Right lobe of liver (tissue), 6 donors: ENCODE results near the gene TMEM269. TPM values are rescaled to one million over a fixed set of nuclear protein-coding genes. Genes with fewer than 3 reads are reported as not detected.

Experiments used
- ATAC-seq, 4 donors: fragments of 200-7000 bp; cut with Tn5 transposase; one replicate each; pipeline ENCODE4 v1.9.1; 2020; ENCODE audit warnings: mild to moderate bottlenecking in 4 of 4, moderate library complexity in 4 of 4
- DNase-seq, 3 donors: peaks; one replicate each; pipeline ENCODE4 v3.0.0-alpha.2; 2020
- H3K27ac ChIP-seq, 3 donors: fragments of 200-600 bp; one replicate each; pipeline ENCODE4 v1.8.0; 2022
- H3K27me3 ChIP-seq, 2 donors: fragments of 200-600 bp; one replicate each; pipeline ENCODE4 v1.8.0; 2022
- H3K36me3 ChIP-seq, 4 donors: fragments of 200-600 bp; sonication (generic) in 1 of 4; one replicate each; pipeline versions ENCODE4 v1.5.1 to v1.8.0; 2017 to 2022; ENCODE audit warnings: control low read depth in 1 of 4
- H3K4me1 ChIP-seq, 4 donors: fragments of 200-600 bp; sonication (generic) in 1 of 4; one replicate each; pipeline versions ENCODE4 v1.5.1 to v1.8.0; 2017 to 2022; ENCODE audit warnings: control low read depth in 1 of 4
- H3K4me3 ChIP-seq, 3 donors: fragments of 200-600 bp; one replicate each; pipeline ENCODE4 v1.8.0; 2022
- H3K9me3 ChIP-seq, 4 donors: fragments of 200-600 bp; sonication (generic) in 1 of 4; one replicate each; pipeline versions ENCODE4 v1.5.1 to v1.8.0; 2017 to 2022; ENCODE audit warnings: control low read depth in 1 of 4
- CTCF ChIP-seq, 4 donors: fragments of 200-600 bp in 3 of 4; fragments of 450-650 bp in 1 of 4; IDR thresholded peaks; one replicate each; pipeline versions ENCODE4 v1.5.1 to v1.8.0; 2016 to 2022; ENCODE audit warnings: antibody characterized with exemption in 4 of 4, mild to moderate bottlenecking in 2 of 4
- POLR2A ChIP-seq: fragments of 450-650 bp; IDR thresholded peaks from one replicate; pipeline ENCODE4 v1.6.1; 2017; ENCODE audit warnings: antibody characterized with exemption, mild to moderate bottlenecking
- WGBS: methylation state at CpG from one replicate; pipeline ENCODE4 v1.1.6; 2018; ENCODE audit warnings: low coverage, low lambda C conversion rate; ENCODE audit not compliant: insufficient coverage; ENCODE audit errors: missing lambda C conversion rate; 5-methylcytosine and 5-hydroxymethylcytosine counted together
- intact Hi-C, 2 donors: fragments of 100-400 bp; cut with DNase I; formaldehyde crosslinking; loops; one replicate each; pipeline versions ENCODE4 v1.11.2 to v1.14.1; 2022
- total RNA-seq, 6 experiments: library from RNA; depleted of rRNA in 2 of 6; stranded (reverse); fragments of >200 nt in 2 of 6; fragmentation: NEBNext Ultra II Directional in 3 of 6; extraction: Animal tissue kit (Norgen Biotek cat#: 25700) in 3 of 6; gene quantifications; one replicate each; pipeline versions ENCODE4 v1.1.0 to v1.2.4, GENCODE V29; 2016 to 2023
- donor health status: DM: no; HTN: yes; CAD: no.
- donor health status: DM: no; HTN: no; CAD: no.
- donor health status: DM: no; HTN: no; CAD: no.
- donor health status: DM: no; HTN: yes; CAD: no.
- donor health status: DM: no; HTN: yes; CAD: no.

Gene TMEM269
- total RNA-seq, 6 experiments from 2014 or later: 0.07 TPM; not detected in 5

GRCh38 chr1:42746436-42747105 is 38.2 kb upstream of the TMEM269 start:
- DNase-seq (peak in 1 of 3 donors; percentile 33), ATAC-seq (no peak)
- intact Hi-C loops: loop anchor here in 1 of 2 donors (10.0 kb wide), 1 partner anchor 162 kb away; no protein-coding TSS in a partner anchor
- Histone ChIP-seq H3K4me1 (no peaks in the 10 kb centered on the region), H3K4me3 (no peak overlapping the region), H3K27me3 (no peaks in the 10 kb centered on the region), H3K27ac (no peak overlapping the region), H3K36me3 (peaks cover 0 to 13% (median 4%) of the 10 kb centered on the region in 4 donors), H3K9me3 (no peaks in the 10 kb centered on the region)
- TF ChIP-seq POLR2A (no peak), CTCF (IDR thresholded peaks at IDR 0.05) (no peak)
- WGBS: 69% methylated on average over 3 of the region's 12 CpGs

- WGBS: 20% methylated on average over 1 of the region's 14 CpGs
- Histone ChIP-seq H3K27ac (no peak overlapping the region), H3K27me3 (no peaks in the 10 kb centered on the region), H3K4me3 (no peak overlapping the region), H3K36me3 (peaks cover 0 to 18% (median 7%) of the 10 kb centered on the region in 4 donors), H3K9me3 (no peaks in the 10 kb centered on the region), H3K4me1 (no peaks in the 10 kb centered on the region)
- ATAC-seq: peak; percentile 59 to 70 (median 60)
- DNase-seq: peak in 2 of 3 donors; percentile 35 to 45
- intact Hi-C loops: loop anchor here in 1 of 2 donors (10.0 kb wide), 1 partner anchor 162 kb away; no protein-coding TSS in a partner anchor
- TF ChIP-seq POLR2A (no peak), CTCF (IDR thresholded peaks at IDR 0.05) (peak; percentile 51 to 62 (median 54))
These were observed 37.7 kb upstream of the TMEM269 start for GRCh38 chr1:42747125-42747524.

- H3K27ac ChIP-seq: no peak overlapping the region
- H3K4me1 ChIP-seq: no peaks in the 10 kb centered on the region
- intact Hi-C loops: loop anchor here in 1 of 2 donors (10.0 kb wide), 1 partner anchor 163 kb away; no protein-coding TSS in a partner anchor
- no peaks in the 10 kb centered on the region for H3K9me3 ChIP-seq
- H3K27me3 ChIP-seq: no peaks in the 10 kb centered on the region
- DNase-seq (peak in 1 of 3 donors; percentile 33), ATAC-seq (no peak)
- no peak overlapping the region for H3K4me3 ChIP-seq
- WGBS: 68% methylated on average over 2 of the region's 10 CpGs
- TF ChIP-seq CTCF (IDR thresholded peaks at IDR 0.05) (no peak), POLR2A (no peak)
- H3K36me3 ChIP-seq: peaks cover 0 to 27% (median 10%) of the 10 kb centered on the region in 4 donors
These were observed 36.8 kb upstream of the TMEM269 start for GRCh38 chr1:42748021-42748420.

- no peaks in the 10 kb centered on the region for H3K4me1 ChIP-seq
- DNase-seq (peak in 1 of 3 donors; percentile 42), ATAC-seq (peak; percentile 19 to 61 (median 35))
- TF ChIP-seq POLR2A (no peak), CTCF (IDR thresholded peaks at IDR 0.05) (no peak)
- intact Hi-C loops: loop anchor here in 1 of 2 donors (10.0 kb wide), 1 partner anchor 164 kb away; no protein-coding TSS in a partner anchor
- H3K9me3 ChIP-seq: no peaks in the 10 kb centered on the region
- no peak overlapping the region for H3K27ac ChIP-seq
- no peaks in the 10 kb centered on the region for H3K27me3 ChIP-seq
- H3K36me3 ChIP-seq: peaks cover 0 to 31% (median 11%) of the 10 kb centered on the region in 4 donors
- WGBS: 81% methylated on average over 7 of the region's 14 CpGs
- H3K4me3 ChIP-seq: no peak overlapping the region
These were observed 36.1 kb upstream of the TMEM269 start for GRCh38 chr1:42748461-42749410.
